Epithelial cell of prostate (primary cell): Measurements from ENCODE around the gene POLR2E.

ENCODE experiments used
- DNase-seq: peaks from one replicate; pipeline ENCODE4 v3.0.0-alpha.2; 2011; ENCODE audit warnings: low read depth, low spot score
- H3K27ac ChIP-seq: fragments of 450-650 bp; 2 replicates; pipeline ENCODE4 v1.5.1; 2017; ENCODE audit warnings: mild to moderate bottlenecking

The POLR2E gene

GRCh38 chr19:1039646-1040475 is 55.3 kb downstream of the POLR2E start, which contains the start of gene ABCA7:
TSS of gene ABCA7 (plus strand) at chr19:1040107. CDS start at chr19:1041362, 1,255 bp downstream.
- peak within 1 kb of the TSS; percentile 66 for H3K27ac ChIP-seq
- DNase-seq, result peak; percentile 92

DNA sequence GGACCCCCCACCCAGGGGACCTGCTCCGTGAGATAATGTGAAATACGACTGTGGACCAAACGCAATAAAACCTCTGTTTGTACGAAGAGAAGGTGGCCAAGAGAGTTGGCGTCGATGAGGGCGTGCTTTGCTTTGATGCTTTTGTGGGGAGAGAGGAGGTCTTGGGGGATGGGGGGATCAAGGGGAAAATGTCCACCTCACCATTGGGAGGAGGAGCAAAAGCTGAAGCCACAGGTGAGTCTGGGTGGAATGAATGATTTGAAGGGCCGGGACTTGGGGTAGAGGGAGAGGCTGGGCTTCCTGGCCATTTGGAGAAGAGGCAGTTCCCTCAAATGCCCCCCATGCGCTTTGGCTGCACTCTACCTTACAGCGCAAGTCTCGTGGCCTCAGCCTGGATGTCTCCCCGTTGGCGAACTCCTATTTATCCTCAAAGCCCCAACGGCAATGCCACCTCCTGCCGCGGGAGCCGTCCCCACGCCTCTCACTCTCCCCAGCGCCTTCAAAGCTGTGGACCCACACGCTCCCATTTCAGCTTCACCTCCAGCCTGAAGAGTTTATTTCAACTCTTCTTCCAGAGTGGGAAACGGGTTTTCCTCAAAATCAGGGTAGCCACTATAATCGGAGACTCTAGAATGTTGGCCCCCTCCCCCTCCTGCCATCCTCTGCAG is 56.1 kb downstream of the POLR2E start:
- H3K27ac ChIP-seq, result peak overlapping the region; percentile 66
- DNase-seq, result no peak

- no peak for DNase-seq
- peak overlapping the region; percentile 66 for H3K27ac ChIP-seq
These were observed 57.5 kb downstream of the POLR2E start for GRCh38 chr19:1037621-1038064.
